ENCODE data around the gene MRPS5. TPM values are rescaled to one million over a fixed set of nuclear protein-coding genes. Genes with fewer than 3 reads are reported as not detected.
A peak's percentile ranks its signal among the peaks of the same experiment; 100 is the strongest.

Gene MRPS5
- total and polyA plus RNA-seq, 8 donors, result 28.6 to 78.2 (median 47.2) TPM

GRCh38 chr2:95061119-95061512 lies 60.5 kb downstream of the MRPS5 start:
- no peak overlapping the region for H3K27ac ChIP-seq
- DNase-seq, result no peak
- intact Hi-C loops (cut with DNase I; ENCODE audit: low total_unique reads), result no loop called here
- TF ChIP-seq POLR2A (IDR thresholded peaks at IDR 0.05) (no peak), EP300 (IDR thresholded peaks at IDR 0.05) (no peak), POLR2AphosphoS5 (IDR thresholded peaks at IDR 0.05) (no peak), CTCF (IDR thresholded peaks at IDR 0.05) (no peak)
- H3K9me3 ChIP-seq, result no peaks in the 10 kb centered on the region
- peaks cover 0 to 24% (median 13%) of the 10 kb centered on the region in 4 donors for H3K4me1 ChIP-seq
- no peaks in the 10 kb centered on the region for H3K36me3 ChIP-seq
- H3K27me3 ChIP-seq, result peaks cover 0 to 20% (median 0%) of the 10 kb centered on the region in 3 donors
- 83 to 100% (median 97%) methylated on average over 1 of the region's 1 CpG for WGBS, 5 donors
- no peak overlapping the region for H3K4me3 ChIP-seq

- no peaks in the 10 kb centered on the region for H3K9me3 ChIP-seq
- TF ChIP-seq EP300 (IDR thresholded peaks at IDR 0.05) (no peak), POLR2AphosphoS5 (IDR thresholded peaks at IDR 0.05) (no peak), POLR2A (IDR thresholded peaks at IDR 0.05) (no peak), CTCF (IDR thresholded peaks at IDR 0.05) (no peak)
- intact Hi-C loops (cut with DNase I; ENCODE audit: low total_unique reads), result no loop called here
- H3K27me3 ChIP-seq, result peaks cover 0 to 25% (median 0%) of the 10 kb centered on the region in 3 donors
- H3K4me1 ChIP-seq, result peaks cover 0 to 24% (median 13%) of the 10 kb centered on the region in 4 donors
- peak overlapping the region in 1 of 5 donors; percentile 64 for H3K27ac ChIP-seq
- DNase-seq, result no peak
- 84 to 91% (median 88%) methylated on average over 17 of the region's 17 CpGs for WGBS, 5 donors
- no peak overlapping the region for H3K4me3 ChIP-seq
- H3K36me3 ChIP-seq, result no peaks in the 10 kb centered on the region
Observed at GRCh38 chr2:95060446-95061118, 61.0 kb downstream of the MRPS5 start.

- Histone ChIP-seq H3K4me3 (no peak overlapping the region), H3K27ac (peak overlapping the region in 2 of 5 donors; percentile 51 to 64), H3K4me1 (peaks cover 0 to 24% (median 13%) of the 10 kb centered on the region in 4 donors), H3K36me3 (no peaks in the 10 kb centered on the region), H3K27me3 (peaks cover 0 to 28% (median 0%) of the 10 kb centered on the region in 3 donors), H3K9me3 (no peaks in the 10 kb centered on the region)
- TF ChIP-seq POLR2AphosphoS5 (IDR thresholded peaks at IDR 0.05) (no peak), CTCF (IDR thresholded peaks at IDR 0.05) (no peak), EP300 (IDR thresholded peaks at IDR 0.05) (no peak), POLR2A (IDR thresholded peaks at IDR 0.05) (no peak)
- 68 to 83% (median 70%) methylated on average over 10 to 12 of the region's 12 CpGs for WGBS, 5 donors
- intact Hi-C loops (cut with DNase I; ENCODE audit: low total_unique reads), result no loop called here
- peak; percentile 17 to 40 for DNase-seq
Observed at GRCh38 chr2:95059656-95060370, 61.8 kb downstream of the MRPS5 start.

- no peak for TF ChIP-seq POLR2AphosphoS5 (IDR thresholded peaks at IDR 0.05)
- intact Hi-C loops (cut with DNase I; ENCODE audit: low total_unique reads), result no loop called here
- Histone ChIP-seq H3K36me3 (no peaks in the 10 kb centered on the region), H3K27ac (peak overlapping the region in 2 of 5 donors; percentile 51 to 64), H3K27me3 (peaks cover 0 to 33% (median 0%) of the 10 kb centered on the region in 3 donors), H3K9me3 (no peaks in the 10 kb centered on the region), H3K4me3 (no peak overlapping the region), H3K4me1 (peaks cover 0 to 24% (median 13%) of the 10 kb centered on the region in 4 donors)
- peak; percentile 21 to 29 for DNase-seq
- 45 to 59% (median 55%) methylated on average over 7 to 11 of the region's 11 CpGs for WGBS, 5 donors
Observed at GRCh38 chr2:95058989-95059641, 62.5 kb downstream of the MRPS5 start.
